ENCODE measurements around the gene MGAT2. TPM values are rescaled to one million over a fixed set of nuclear protein-coding genes. Genes with fewer than 3 reads are reported as not detected.

Gene MGAT2
- total RNA-seq, 2 donors from 2014 or later, result 21.4 to 23.5 TPM

GRCh38 chr14:49585803-49586672, 34.6 kb upstream of the MGAT2 start, which contains the start of gene RPS29:
RPS29 (minus strand) TSS chr14:49586380; CDS start chr14:49586346, 34 bp downstream.
- H3K36me3 ChIP-seq (ENCODE audit: control insufficient read depth, insufficient read depth, low read length), result peaks cover 32% of the 10 kb centered on the region
- Mint-ChIP-seq H3K4me1 (peaks cover 22% of the 10 kb centered on the region), H3K4me3 (peak within 1 kb of the TSS; percentile 100), H3K27ac (peak within 1 kb of the TSS; percentile 100), H3K9me3 (no peaks in the 10 kb centered on the region), H3K27me3 (ENCODE audit: insufficient read depth) (no peaks in the 10 kb centered on the region), H3K36me3 (ENCODE audit: low read depth) (peaks cover 46% of the 10 kb centered on the region)
- peak within 1 kb of the TSS; percentile 91 for H3K4me3 ChIP-seq (ENCODE audit: low read length)
- peak within 1 kb of the TSS; percentile 81 for H3K9ac ChIP-seq (ENCODE audit: extremely low read depth, low read length, poor library complexity, severe bottlenecking)
- peak; percentile 99 for DNase-seq
- H3K9me3 ChIP-seq (ENCODE audit: control insufficient read depth, low read length), result no peaks in the 10 kb centered on the region
- 0 to 1% methylated on average over 29 to 51 of the region's 55 CpGs for WGBS, 2 experiments (ENCODE audit: insufficient coverage in 1 of 2, insufficient read length in 1 of 2)
- H3K4me1 ChIP-seq (ENCODE audit: control insufficient read depth, insufficient read depth, low read length), result no peaks in the 10 kb centered on the region
- peak within 1 kb of the TSS; percentile 85 for H3K27ac ChIP-seq (ENCODE audit: low read depth, low read length)
- H3K27me3 ChIP-seq (ENCODE audit: control insufficient read depth, insufficient read depth, low read length, poor library complexity, severe bottlenecking), result no peaks in the 10 kb centered on the region
- TF ChIP-seq CTCF (conservative IDR thresholded peaks at IDR 0.05), result no peak

GRCh38 chr14:49586673-49587460, 33.7 kb upstream of the MGAT2 start:
- TF ChIP-seq CTCF (conservative IDR thresholded peaks at IDR 0.05), result peak; percentile 95
- WGBS, 2 experiments (ENCODE audit: insufficient coverage in 1 of 2, insufficient read length in 1 of 2), result 0 to 5% methylated on average over 1 to 7 of the region's 21 CpGs
- Histone ChIP-seq H3K4me3 (ENCODE audit: low read length) (peak overlapping the region; percentile 91), H3K9me3 (ENCODE audit: control insufficient read depth, low read length) (no peaks in the 10 kb centered on the region), H3K27me3 (ENCODE audit: control insufficient read depth, insufficient read depth, low read length, poor library complexity, severe bottlenecking) (no peaks in the 10 kb centered on the region), H3K4me1 (ENCODE audit: control insufficient read depth, insufficient read depth, low read length) (no peaks in the 10 kb centered on the region), H3K9ac (ENCODE audit: extremely low read depth, low read length, poor library complexity, severe bottlenecking) (no peak overlapping the region), H3K36me3 (ENCODE audit: control insufficient read depth, insufficient read depth, low read length) (peaks cover 31% of the 10 kb centered on the region), H3K27ac (ENCODE audit: low read depth, low read length) (peak overlapping the region; percentile 39)
- peaks cover 40% of the 10 kb centered on the region for H3K36me3 Mint-ChIP-seq (ENCODE audit: low read depth)
- no peaks in the 10 kb centered on the region for H3K27me3 Mint-ChIP-seq (ENCODE audit: insufficient read depth)
- peak overlapping the region; percentile 100 for H3K27ac Mint-ChIP-seq
- peak overlapping the region; percentile 100 for H3K4me3 Mint-ChIP-seq
- no peaks in the 10 kb centered on the region for H3K9me3 Mint-ChIP-seq
- peak; percentile 72 for DNase-seq
- peaks cover 22% of the 10 kb centered on the region for H3K4me1 Mint-ChIP-seq

GRCh38 chr14:49589387-49589786, 31.2 kb upstream of the MGAT2 start:
- Mint-ChIP-seq H3K27ac (no peak overlapping the region), H3K4me3 (no peak overlapping the region), H3K4me1 (peaks cover 3% of the 10 kb centered on the region), H3K36me3 (ENCODE audit: low read depth) (peaks cover 16% of the 10 kb centered on the region), H3K9me3 (no peaks in the 10 kb centered on the region), H3K27me3 (ENCODE audit: insufficient read depth) (no peaks in the 10 kb centered on the region)
- 80 to 94% methylated on average over 1 to 2 of the region's 3 CpGs for WGBS, 2 experiments (ENCODE audit: insufficient coverage in 1 of 2, insufficient read length in 1 of 2)
- Histone ChIP-seq H3K36me3 (ENCODE audit: control insufficient read depth, insufficient read depth, low read length) (peaks cover 6% of the 10 kb centered on the region), H3K9ac (ENCODE audit: extremely low read depth, low read length, poor library complexity, severe bottlenecking) (no peak overlapping the region), H3K9me3 (ENCODE audit: control insufficient read depth, low read length) (no peaks in the 10 kb centered on the region), H3K4me1 (ENCODE audit: control insufficient read depth, insufficient read depth, low read length) (no peaks in the 10 kb centered on the region), H3K27me3 (ENCODE audit: control insufficient read depth, insufficient read depth, low read length, poor library complexity, severe bottlenecking) (no peaks in the 10 kb centered on the region), H3K4me3 (ENCODE audit: low read length) (no peak overlapping the region), H3K27ac (ENCODE audit: low read depth, low read length) (no peak overlapping the region)
- DNase-seq, result no peak
- TF ChIP-seq CTCF (conservative IDR thresholded peaks at IDR 0.05), result no peak

Measured in endodermal cell (in vitro differentiated cells).